22Rv1 (cell line): ENCODE data around the gene OSM.

Source experiments
- H3K27ac ChIP-seq: fragments of 450-650 bp; 2 replicates; pipeline ENCODE4 v1.5.1; 2017
- ZFX ChIP-seq: fragments of 450-650 bp; IDR thresholded peaks from 2 replicates; pipeline ENCODE4 v1.6.1; 2017; ENCODE audit warnings: antibody characterized with exemption, borderline replicate concordance
- TF ChIP-seq, protein P1 (sequence below): fragments of 450-650 bp; IDR thresholded peaks from 2 replicates; pipeline ENCODE4 v1.5.1; 2017; ENCODE audit warnings: mild to moderate bottlenecking

The OSM gene

DNA sequence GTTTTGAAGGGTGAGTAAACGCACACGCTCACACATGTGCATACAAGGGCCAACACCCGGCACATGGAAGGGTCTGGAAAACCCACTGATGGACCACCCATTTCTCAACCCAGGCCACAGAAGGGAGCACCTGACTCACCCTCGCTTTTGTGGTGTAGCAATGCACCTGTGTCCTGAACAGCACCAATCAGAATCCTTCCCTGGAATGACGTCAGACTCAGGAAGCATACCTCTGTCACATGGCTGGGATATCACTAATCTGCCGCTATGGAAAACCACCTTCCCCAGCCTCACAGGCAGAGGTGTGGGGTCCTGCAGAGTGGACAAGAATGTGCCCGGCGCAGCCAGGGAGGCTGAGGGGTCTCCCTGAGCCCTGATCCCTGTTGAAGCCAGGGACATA, 9.0 kb upstream of the OSM start:
- no peak overlapping the region for H3K27ac ChIP-seq
- TF ChIP-seq, protein P1, sequence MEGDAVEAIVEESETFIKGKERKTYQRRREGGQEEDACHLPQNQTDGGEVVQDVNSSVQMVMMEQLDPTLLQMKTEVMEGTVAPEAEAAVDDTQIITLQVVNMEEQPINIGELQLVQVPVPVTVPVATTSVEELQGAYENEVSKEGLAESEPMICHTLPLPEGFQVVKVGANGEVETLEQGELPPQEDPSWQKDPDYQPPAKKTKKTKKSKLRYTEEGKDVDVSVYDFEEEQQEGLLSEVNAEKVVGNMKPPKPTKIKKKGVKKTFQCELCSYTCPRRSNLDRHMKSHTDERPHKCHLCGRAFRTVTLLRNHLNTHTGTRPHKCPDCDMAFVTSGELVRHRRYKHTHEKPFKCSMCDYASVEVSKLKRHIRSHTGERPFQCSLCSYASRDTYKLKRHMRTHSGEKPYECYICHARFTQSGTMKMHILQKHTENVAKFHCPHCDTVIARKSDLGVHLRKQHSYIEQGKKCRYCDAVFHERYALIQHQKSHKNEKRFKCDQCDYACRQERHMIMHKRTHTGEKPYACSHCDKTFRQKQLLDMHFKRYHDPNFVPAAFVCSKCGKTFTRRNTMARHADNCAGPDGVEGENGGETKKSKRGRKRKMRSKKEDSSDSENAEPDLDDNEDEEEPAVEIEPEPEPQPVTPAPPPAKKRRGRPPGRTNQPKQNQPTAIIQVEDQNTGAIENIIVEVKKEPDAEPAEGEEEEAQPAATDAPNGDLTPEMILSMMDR = no peak
- no peak for TF ChIP-seq ZFX

DNA sequence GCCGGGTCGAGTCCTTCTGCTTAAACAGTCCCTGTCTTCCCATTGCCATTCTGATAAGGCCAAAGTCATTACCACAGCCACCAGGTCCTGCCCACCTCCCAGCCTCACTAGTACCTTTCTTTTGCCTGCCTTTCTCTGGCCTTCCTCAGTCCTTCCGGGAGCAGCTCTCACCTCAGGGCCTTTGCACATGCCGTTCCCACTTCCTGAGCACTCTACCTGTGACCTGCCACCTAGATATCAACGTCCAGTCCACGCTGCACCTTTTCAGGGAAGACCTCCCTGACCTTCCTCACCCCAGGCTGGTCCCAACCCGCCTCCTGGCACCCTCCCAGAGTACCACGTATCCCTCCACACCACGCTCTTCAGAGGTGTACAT, 7.8 kb upstream of the OSM start:
- H3K27ac ChIP-seq = no peak overlapping the region
- TF ChIP-seq, protein P1 = no peak

DNA sequence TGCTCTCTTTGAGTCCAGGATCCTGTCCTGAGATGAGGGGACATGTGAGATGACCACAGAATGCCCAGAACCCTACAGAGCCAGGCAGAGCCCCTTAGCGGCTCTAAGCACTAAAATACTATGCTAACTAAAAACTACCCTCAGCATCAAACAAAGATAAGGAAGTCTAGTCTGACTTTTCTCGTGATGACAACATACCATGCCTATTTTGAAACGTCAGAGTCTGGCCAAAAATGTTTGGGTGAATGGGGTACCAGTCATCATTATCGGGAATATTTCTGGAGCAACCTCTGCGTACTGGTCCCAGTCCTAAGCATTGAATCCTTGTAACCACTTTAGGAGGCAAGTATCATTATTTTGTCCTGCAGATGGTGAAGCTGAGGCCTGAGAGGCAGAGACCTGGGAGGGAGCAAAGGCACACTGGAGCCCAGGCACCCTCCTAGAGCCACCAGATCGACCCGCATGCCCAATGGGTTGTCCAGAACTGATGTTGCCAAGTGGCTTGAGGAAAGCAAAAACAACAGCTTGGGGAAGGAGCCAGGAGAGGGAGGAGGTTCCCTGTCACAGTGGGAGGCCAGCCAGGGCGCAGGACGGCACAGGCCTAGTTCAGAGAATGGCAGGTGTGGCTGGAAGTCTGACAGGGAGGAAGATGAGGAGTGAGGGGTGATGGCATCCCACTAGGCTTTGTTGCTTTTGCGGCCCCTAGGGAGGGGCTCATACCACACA, 7.2 kb upstream of the OSM start:
- H3K27ac ChIP-seq = no peak overlapping the region
- TF ChIP-seq ZFX = no peak
- TF ChIP-seq, protein P1 = no peak

DNA sequence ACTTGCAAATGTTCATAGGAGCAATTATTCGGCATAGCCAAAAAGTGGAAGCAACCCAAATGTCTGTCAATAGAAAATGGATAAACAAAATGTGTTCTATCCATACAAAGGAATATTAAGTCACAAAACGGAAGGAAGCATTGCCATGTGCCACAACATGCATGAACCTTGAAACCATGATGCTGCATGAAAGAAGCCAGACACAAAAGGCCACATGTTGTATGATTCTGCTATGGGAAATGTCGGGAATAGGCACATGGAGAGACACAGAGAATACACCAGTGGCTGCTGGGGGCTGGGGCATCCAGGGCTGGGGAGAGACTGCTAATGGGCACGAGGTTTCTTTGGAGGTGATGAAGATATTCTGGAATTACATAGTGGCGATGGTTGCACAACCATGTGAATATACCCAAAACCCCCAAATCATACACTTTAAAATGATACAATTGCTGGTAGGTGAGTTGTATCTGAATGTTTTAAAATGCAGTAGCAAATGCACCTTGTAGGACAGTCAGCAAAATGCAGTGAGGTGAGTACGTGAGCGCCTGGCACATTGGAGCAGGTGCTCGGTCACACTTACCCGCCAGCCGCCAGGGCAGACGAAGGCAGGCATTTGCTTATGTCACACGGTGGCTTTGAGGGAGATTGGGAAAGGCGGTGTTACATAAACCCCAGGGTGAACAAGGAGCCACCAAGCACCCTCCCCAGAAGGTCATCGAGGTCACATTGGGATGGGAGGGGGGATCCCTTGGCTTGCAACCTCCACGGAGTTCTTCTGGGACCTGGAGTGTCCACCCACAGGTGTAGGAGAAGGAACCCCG, 6.3 kb upstream of the OSM start:
- no peak overlapping the region for H3K27ac ChIP-seq
- no peak for TF ChIP-seq ZFX
- TF ChIP-seq, protein P1 = no peak

DNA sequence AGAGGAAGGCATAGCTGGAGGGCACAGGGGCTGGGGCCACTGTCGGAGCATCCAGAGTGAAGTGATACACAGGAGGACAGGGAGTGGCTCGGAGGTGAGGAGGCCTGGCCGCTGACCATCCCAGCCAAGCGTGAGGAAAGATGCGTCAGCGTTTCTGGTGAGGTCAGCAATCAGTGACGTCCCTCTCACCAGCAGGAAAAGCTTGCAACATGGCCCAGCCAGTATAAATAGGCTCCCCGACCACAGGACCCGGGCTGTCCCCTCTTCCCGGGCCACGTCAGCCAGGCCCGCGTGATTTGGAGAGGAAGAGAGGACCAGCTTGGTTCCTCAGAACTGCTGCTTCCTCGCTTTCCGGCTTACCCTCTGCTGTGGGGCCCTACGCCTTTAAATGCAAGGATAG, 4.2 kb upstream of the OSM start:
- no peak overlapping the region for H3K27ac ChIP-seq
- no peak for TF ChIP-seq ZFX
- TF ChIP-seq, protein P1 = no peak

DNA sequence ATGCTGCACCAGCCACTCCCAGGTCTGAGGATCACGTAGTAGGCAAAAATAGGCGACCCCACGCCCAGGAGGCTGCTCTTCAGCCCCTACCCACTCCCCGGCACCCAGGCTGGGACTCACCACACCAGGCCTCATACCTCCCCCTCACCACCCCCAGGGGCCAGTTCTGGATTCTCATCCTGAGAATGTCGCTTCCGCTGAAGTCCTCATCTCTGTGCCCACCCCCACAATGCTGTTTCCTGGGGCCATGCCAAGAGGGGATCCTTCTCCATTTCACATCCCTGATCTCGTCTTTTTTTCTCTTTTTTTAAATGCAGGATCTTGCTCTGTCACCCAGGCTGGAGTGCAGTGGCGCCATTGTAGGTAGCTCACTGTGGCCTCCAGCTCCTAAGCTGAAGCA, 1.7 kb upstream of the OSM start:
- no peak for TF ChIP-seq ZFX
- TF ChIP-seq, protein P1 = no peak
- no peak overlapping the region for H3K27ac ChIP-seq
